Kidney epithelial cell (primary cell): ENCODE results near the gene RTP3. TPM values are rescaled to one million over a fixed set of nuclear protein-coding genes. Genes with fewer than 3 reads are reported as not detected.

Experiments used
- DNase-seq: peaks from one replicate; pipeline ENCODE4 v3.0.0-alpha.2; 2010; ENCODE audit warnings: low read depth
- H3K27me3 ChIP-seq: 2 replicates; pipeline ENCODE4 v1.6.0; 2011; ENCODE audit warnings: low read length; ENCODE audit not compliant: control insufficient read depth, insufficient read depth
- H3K36me3 ChIP-seq: 2 replicates; pipeline ENCODE4 v1.5.1; 2011; ENCODE audit warnings: low read length; ENCODE audit not compliant: control insufficient read depth, insufficient read depth
- H3K4me3 ChIP-seq: 2 replicates; pipeline ENCODE4 v1.5.1; 2011; ENCODE audit warnings: low read depth, mild to moderate bottlenecking, control low read depth, low read length
- total RNA-seq: library from RNA; depleted of rRNA; stranded (reverse); fragments of >200 nt; gene quantifications from 2 replicates; pipeline ENCODE4 v1.2.3, GENCODE V29; 2015
- TF ChIP-seq, protein P1 (sequence below): IDR thresholded peaks from 2 replicates; pipeline ENCODE4 v1.5.1; 2011; ENCODE audit warnings: mild to moderate bottlenecking, moderate library complexity, low read length, control low read depth, inconsistent platforms; ENCODE audit not compliant: insufficient read depth, poor library complexity, severe bottlenecking

RTP3 gene
- total RNA-seq, 1 donor from 2014 or later, result not detected

DNA sequence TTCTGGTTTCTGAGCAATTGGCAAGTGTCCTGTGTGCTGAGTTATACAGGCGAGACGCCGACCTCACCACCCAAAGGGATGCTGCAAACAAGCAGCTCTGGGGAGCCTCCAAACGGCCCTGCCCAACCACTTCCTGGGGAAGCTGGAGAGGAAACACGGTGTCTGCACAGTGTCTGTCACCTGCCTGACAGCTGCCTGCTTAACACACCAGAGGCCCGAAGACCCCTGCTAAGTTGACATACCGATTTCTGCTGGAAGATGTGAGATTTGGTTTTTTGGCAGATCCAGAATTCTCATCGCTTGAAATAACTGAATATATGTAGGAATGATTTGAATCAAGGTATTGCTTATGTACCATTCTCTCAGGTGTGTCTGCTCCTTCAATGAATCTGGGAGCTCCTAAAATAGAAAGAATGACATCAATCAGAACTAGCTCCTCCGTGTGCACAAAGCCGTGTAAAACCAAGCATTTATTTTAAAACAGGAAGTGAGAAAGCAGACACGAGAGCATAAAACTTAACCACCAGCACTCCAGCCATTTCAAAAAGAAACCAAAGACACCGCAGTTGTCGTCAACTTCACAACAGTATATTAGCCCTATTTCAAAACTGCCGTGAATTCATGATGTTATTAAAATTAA, 41.1 kb downstream of the RTP3 start:
- H3K27me3 ChIP-seq, result no peaks in the 10 kb centered on the region
- TF ChIP-seq, protein P1, sequence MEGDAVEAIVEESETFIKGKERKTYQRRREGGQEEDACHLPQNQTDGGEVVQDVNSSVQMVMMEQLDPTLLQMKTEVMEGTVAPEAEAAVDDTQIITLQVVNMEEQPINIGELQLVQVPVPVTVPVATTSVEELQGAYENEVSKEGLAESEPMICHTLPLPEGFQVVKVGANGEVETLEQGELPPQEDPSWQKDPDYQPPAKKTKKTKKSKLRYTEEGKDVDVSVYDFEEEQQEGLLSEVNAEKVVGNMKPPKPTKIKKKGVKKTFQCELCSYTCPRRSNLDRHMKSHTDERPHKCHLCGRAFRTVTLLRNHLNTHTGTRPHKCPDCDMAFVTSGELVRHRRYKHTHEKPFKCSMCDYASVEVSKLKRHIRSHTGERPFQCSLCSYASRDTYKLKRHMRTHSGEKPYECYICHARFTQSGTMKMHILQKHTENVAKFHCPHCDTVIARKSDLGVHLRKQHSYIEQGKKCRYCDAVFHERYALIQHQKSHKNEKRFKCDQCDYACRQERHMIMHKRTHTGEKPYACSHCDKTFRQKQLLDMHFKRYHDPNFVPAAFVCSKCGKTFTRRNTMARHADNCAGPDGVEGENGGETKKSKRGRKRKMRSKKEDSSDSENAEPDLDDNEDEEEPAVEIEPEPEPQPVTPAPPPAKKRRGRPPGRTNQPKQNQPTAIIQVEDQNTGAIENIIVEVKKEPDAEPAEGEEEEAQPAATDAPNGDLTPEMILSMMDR, result no peak
- H3K36me3 ChIP-seq, result no peaks in the 10 kb centered on the region
- H3K4me3 ChIP-seq, result no peak overlapping the region
- no peak for DNase-seq

GRCh38 chr3:46539443-46540005, 41.7 kb downstream of the RTP3 start:
- TF ChIP-seq, protein P1, result no peak
- no peak for DNase-seq
- Histone ChIP-seq H3K36me3 (no peaks in the 10 kb centered on the region), H3K27me3 (no peaks in the 10 kb centered on the region), H3K4me3 (no peak overlapping the region)

DNA sequence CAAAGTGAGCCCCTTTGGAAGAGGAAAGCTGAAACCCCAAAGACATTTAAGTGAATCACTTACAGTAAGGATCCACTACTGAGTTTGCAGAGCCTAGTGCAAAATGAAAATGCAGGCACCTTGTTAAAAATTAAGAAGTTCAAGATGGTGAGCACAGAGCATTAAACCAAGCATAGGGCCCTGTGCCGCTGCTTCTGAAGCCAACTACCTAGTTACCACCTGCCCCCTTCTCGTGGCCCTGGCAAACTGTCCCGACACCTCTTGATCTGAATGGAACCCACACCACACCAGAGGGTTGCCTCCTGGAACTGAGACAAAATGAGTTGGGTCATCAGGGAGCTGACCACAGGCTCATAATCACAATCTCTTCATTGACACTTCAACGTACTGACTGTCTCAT, 42.8 kb downstream of the RTP3 start:
- Histone ChIP-seq H3K4me3 (no peak overlapping the region), H3K36me3 (no peaks in the 10 kb centered on the region), H3K27me3 (no peaks in the 10 kb centered on the region)
- TF ChIP-seq, protein P1, result no peak
- DNase-seq, result no peak

DNA sequence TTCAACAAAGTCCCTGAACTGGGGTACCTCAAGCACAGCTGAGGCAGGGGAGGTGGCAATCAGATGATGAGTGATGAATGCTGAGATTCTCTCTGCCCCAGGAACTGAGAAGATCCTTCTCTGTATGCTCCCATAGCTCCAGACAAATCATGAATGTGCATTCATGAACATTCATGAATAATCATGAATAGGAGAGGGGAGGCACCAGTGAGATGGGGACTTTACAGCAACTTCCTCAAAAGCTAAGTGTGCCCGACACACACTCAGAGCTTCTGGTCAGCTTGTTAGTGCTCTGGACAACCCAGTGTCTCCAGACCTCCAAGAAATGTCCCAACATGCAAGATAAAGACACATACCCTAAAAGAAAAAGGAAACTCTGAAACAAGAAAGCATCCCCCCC, 44.1 kb downstream of the RTP3 start:
- Histone ChIP-seq H3K4me3 (no peak overlapping the region), H3K36me3 (no peaks in the 10 kb centered on the region), H3K27me3 (no peaks in the 10 kb centered on the region)
- no peak for DNase-seq
- TF ChIP-seq, protein P1, result no peak

DNA sequence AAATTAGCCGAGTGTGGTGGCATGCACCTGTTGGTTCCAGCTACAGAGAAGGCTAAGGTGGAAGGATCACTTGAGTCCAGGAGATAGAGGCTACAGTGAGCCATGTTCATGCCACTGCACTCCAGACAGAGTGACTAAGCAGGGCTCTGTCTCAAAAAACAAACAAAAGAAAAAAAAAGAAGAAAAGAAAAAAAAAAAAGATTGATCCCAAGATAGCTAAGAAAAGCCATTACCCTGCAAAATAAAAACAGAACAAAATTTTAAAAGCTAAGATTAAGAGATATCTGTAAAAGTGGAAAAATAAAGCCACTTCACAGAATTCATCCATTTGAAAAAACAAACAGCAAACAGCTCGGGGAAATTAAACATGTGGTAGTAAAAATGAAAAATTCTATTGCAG, 44.6 kb downstream of the RTP3 start:
- H3K27me3 ChIP-seq, result no peaks in the 10 kb centered on the region
- no peak for DNase-seq
- H3K36me3 ChIP-seq, result no peaks in the 10 kb centered on the region
- TF ChIP-seq, protein P1, result no peak
- H3K4me3 ChIP-seq, result no peak overlapping the region

- Histone ChIP-seq H3K27me3 (no peaks in the 10 kb centered on the region), H3K36me3 (no peaks in the 10 kb centered on the region), H3K4me3 (no peak overlapping the region)
- TF ChIP-seq, protein P1, result no peak
- no peak for DNase-seq
These were observed 45.0 kb downstream of the RTP3 start for GRCh38 chr3:46542801-46543201.
